Stimulated activated CD4-positive, alpha-beta T cell treated with anti-CD3 and anti-CD28 coated beads, Interleukin-4, amount 100 ng/mL, for 4 hours (primary cell): ENCODE data around the gene ULK1.
A peak's percentile ranks its signal among the peaks of the same experiment; 100 is the strongest.

Experiments used
- DNase-seq, 2 experiments: peaks; one replicate each; pipeline ENCODE4 v3.0.0-alpha.2; 2020

Gene ULK1

DNA sequence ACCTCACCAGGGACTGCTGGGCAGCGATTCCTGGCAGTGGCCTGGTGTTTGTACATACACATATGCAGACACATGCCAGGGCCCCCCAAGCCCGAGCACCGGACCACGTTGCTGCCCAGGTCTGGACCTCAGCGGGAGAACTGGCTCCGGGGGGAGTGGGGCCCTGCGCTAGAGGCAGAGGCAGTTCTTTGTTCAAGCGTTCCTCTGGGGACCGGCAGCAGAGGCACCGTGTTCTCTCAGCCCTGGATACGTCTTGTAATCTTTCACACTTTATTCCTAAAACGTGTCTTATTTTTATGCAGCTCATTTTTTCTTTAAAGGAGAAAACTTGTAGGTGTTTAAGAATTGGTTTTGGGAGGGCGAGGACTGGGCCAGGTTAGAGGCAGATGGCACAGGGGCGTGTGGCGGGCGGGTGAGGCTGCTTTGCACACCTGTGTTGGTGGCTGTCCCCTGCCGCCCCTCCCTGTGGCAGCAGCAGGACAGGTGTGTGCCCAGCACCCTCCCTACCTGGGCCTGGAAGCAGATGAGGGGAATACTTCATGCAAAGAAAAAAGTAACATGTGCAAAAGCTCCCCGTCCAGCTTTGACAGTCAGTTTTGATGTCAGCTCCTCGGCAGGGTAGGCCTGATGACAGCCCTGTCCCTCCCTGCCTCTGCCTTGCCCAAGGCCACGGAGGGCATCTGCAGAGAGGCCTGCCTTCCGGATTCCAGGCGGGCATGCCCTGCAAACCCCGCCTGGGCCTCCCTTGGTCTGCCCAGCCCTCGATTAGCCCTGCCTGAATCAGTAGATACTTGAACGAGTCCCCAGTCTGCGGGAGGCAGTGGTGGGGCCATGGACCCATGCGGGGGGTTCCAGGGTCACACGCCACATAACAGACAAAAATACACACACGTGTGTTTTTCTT is 27.7 kb downstream of the ULK1 start:
- DNase-seq: no peak

DNA sequence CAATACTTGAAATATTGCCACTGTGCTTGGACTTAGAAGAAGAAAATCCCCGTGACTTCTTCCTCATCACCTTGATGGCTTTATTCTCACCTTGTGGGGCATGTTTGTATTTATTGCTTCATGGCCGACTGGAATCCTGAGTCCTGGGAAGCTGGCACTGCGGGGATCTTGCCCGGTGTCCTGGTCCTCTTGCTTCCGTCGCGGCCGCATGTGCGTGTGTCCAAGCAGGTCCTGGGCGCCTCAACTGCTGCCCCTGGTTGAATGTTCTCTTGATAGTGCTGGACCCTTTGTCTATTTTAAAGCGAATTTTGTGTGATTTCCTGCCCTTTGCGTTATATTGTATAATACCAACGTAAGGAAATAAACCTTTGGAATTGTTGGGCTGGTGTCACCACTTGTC is 28.4 kb downstream of the ULK1 start:
- DNase-seq: no peak

DNA sequence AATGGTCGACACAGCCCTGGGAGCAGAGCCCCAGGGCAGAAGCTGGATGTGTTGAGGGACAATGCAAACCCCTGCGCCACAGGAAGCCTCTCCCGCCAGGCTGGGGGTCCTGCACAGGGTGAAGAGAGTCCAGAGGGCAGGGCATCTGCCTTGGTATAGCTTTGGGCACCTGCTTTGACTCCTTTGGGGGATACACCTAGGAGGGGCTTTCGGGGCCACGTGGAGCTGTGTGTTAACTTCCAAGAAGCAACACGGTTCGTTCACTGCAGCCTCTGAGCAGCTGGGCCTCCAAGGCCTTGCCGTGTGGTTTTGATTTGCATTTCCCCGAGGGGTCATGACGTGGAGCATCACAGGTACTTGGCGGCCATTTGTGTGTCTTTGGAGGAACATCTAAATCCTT is 28.8 kb downstream of the ULK1 start:
- DNase-seq: no peak

DNA sequence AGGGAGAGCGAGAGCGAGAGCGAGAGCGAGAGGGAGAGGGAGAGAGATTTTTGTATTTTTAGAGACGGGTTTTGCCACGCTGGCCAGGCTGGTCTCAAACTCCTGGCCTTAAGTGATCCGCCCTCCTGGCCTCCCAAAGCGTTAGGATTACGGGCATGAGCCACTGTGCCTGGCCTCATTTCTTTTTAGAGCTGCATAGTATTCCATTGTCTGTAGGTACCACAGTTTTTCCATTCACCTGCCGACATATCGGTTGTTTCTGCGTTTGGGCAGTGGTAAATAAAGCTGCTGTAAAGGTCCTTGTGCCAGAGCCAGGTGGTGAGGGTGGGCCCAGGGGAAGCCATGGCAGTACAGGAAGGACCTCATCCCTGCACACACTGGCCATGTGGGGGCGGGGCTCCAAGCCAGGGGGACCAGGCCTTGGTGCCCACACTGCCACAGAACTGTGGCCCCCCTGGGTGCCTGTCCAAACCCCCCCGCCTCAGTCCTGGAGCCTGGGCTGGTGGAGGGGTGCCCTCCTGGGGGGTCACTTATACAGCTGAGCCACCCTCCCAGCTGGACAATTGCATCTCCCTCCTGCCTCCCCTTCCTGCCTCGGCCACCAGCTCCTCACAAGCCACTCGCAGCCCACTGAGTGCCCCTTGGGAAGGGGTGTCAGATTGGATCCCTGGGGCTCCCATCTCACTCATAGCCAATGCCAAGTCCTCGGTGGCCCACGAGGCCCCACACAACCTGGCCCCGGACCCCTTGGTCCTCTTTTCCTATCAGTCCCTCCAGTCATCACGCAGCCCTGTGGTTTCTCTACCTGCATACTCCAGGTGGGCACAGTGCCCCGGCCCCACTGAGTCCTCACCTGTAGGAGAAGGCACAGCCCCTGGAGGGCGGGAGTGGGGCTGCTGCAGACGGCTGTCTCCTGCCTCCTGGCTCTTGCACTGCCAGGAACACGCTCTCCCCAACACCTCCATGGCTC is 33.0 kb downstream of the ULK1 start:
- no peak for DNase-seq

DNA sequence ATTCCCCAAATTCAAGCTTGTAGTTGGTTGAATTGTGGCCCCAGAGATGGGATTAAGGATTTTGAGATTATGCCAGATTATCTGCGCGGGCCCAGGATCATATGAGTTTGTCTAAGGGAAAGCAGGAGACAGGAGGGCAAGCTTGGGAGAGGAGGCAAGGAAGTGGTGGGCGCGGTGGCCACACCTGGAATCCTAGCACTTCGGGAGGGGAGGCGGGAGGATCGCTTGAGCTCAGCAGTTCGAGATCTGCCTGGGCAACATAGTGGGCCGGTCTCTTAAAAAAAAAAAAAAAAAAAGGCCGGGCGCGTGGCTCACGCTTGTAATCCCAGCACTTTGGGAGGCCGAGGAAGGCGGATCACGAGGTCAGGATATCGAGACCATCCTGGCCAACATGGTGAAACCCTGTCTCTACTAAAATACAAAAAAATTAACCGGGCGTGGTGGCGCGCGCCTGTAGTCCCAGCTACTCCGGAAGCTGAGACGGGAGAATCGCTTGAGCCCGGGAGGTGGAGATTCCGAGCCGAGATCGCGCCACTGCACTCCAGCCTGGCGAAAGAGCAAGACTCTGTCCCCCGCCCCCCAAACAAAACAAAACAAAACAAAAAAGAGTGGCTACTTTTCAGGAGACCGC is 33.8 kb downstream of the ULK1 start:
- DNase-seq: peak in 1 of 2 experiments; percentile 11

DNA sequence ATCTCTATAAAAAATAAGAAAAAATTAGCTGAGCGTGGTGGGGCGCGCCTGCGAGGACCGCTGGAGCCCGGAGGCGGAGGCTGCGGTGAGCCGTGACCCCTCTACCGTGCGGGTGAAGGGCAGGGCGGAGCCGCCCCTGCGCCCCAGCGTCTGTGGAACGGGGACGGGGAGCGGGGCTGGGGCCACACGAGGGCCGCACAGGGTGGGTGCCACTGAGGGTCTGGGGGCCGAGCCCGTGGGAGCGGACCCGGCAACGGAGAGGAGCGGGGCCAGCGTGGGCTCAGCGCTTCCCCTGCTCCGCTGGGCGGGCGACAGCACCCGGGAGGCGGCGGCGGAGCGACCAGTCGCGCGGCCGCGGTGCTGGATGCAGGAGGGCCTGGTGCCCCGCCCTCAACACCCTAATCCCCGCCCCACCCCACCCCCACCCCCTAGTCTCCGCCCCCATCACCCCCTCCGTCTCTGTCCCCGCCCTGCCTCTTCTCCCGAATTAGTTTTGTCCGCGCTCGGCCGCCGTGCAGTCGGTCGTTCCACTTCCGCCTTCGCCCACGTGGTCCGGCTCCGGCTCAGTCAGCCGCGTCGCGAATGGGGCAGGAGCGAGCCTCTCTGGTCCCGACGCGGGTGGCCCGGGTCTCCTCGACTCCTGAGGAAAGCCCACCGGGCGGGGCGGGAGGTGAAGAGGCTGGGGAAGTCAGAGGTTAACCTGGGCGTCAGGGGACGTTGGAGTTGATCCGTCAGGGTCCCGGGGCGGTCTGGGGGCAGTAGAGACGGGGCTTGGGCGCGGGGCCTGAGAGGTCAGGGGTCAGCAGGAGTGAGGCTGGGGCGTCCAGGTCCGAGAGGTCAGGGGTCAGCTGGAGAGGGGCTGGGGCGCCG is 34.5 kb downstream of the ULK1 start, which contains the start of gene PUS1:
PUS1 (plus strand) TSS at position 566 of the 870 bp plus-strand sequence. CDS start 447 bp downstream, outside the sequence.
- peak; percentile 90 to 93 for DNase-seq

DNA sequence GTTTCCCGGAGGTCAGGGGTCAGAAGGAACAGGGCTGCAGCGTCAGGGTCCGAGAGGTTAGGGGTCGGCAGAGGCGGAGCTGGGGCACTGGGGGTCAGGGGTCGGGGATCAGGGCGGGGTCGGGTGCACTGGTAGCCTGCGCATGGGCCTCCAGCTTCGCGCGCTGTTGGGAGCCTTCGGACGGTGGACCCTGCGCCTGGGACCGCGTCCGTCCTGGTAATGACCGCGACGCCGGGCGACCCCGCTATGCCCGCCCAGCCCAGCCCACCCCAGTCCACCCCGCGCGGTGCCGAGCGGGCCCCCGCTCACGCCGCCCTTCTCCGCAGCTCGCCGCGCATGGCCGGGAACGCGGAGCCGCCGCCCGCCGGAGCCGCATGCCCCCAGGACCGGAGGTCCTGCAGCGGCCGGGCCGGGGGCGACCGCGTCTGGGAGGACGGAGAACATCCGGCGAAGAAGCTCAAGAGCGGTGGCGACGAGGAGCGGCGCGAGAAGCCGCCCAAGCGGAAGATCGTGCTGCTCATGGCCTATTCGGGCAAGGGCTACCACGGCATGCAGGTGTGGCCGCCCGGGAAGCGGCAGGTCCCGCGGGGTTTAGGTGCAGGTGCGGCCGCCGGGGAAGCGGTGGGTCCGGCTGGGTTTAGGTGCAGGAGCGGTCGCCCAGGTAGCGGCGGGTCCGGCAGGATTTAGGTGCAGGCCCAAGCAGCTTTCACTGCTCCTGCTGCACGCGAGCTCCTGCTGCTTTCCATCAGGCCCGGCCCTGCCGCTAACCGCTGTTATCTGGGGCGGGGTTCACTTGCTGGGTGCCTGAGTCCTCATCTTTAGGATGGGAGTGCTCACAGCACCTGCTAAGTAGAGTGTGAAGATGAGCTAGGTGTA is 35.4 kb downstream of the ULK1 start:
- DNase-seq: peak; percentile 32

DNA sequence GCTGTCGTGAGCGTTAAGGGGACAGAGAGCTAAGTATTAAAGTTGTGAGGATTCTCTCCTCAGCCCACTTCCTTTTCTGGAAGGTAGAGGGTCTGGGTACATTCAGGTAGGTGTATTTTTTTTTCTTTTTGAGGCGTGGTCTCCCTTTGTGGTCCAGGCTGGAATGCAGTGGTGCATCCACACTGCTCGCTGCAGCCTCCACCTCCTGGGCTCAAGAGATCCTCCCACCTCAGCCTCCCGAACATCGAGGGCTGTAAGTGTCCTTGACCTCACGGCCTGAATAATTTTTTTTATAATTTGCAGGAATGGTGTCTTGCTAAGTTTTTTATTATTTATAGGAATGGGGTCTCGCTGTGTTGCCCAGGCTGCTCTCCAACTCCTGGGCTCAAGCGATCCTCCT is 36.1 kb downstream of the ULK1 start:
- DNase-seq: no peak

DNA sequence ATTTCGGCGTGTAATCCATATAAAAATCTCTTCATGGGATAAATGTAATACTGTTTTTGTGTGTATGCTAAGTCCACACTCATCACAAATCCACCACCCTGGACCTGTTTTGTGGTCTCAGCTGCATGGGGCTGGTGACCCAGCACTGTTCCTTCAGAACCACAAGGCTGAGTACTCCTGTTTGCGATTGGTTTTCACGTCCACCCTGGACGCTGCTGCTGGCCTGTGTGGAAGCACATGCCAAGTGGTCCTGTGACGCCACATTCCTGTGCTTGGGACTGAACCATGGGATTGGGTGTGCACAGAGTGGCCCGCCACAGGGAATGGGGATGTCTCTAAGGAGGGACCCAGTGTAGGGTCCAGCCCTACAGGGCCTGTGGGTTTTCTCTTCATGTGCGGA is 39.0 kb downstream of the ULK1 start:
- DNase-seq: no peak

DNA sequence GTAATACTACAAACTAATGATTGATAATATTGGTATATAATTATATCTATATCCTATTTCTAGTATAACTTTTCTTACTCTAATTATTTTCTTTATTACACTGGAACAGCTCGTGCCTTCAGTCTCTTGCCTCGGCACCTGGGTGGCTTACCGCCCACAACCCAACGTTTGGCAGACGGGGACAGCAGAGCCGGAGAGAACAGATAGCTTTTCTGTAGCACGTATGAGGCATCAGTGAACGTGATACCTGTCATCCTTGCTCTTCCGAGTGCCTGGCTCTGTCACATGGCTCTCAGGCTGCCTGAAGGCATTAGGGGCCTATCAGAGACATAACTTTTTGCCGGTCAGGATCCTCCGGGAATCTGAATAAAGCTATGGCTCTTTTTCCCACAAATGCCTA is 40.1 kb downstream of the ULK1 start:
- no peak for DNase-seq

DNA sequence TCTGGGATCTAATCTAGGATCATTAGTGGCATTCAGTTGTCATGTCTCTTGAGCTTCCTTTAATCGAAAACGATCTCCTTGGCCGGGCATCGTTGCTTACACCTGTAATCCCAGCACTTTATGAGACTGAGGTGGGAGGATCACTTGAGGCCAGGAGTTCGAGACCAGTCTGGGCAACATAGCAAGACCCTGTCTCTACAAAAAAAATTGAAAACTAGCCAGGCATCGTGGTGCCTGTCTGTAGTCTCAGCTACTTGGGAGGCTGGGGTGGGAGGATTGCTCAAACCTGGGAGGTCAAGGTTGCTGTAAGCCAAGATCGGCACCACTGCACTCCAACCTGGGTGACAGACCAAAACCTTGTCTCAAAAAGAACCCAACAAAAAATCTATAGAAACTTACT is 43.7 kb downstream of the ULK1 start:
- no peak for DNase-seq

DNA sequence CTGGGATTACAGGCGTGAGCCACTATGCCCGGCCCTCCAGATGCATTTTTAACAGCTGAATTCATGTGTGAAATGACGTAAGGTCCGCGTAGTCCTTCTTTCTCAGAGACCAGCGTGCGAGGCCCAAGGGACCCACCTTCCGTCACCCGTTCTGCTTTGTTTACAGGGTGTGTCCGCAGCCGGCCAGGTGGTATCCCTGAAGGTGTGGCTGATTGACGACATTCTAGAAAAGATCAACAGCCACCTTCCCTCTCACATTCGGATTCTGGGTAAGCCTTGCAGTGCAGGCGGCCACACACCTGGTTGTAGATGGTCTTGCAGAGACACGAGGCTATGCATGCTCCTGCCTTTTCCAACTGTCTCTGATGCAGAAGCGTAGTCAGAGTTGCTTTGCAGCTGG is 44.6 kb downstream of the ULK1 start:
- no peak for DNase-seq

DNA sequence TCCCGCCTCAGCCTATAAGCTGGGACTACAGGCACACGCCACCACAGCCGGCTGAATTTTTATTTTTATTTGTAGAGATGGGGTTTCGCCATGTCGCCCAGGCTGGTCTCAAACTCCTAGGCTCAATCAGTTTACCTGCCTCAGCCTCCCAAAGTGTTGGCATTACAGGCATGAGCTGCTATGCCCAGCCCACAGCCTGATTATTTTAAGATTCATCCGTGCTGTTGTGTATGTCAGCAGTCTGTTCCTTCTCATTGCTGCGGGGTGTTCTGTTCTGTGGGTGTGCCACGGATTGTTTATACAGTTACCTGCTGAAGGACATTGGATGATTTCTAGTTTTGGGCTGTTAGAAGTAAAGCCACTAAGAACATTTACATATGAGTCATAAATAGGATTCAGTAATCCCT is 45.7 kb downstream of the ULK1 start:
- no peak for DNase-seq

DNA sequence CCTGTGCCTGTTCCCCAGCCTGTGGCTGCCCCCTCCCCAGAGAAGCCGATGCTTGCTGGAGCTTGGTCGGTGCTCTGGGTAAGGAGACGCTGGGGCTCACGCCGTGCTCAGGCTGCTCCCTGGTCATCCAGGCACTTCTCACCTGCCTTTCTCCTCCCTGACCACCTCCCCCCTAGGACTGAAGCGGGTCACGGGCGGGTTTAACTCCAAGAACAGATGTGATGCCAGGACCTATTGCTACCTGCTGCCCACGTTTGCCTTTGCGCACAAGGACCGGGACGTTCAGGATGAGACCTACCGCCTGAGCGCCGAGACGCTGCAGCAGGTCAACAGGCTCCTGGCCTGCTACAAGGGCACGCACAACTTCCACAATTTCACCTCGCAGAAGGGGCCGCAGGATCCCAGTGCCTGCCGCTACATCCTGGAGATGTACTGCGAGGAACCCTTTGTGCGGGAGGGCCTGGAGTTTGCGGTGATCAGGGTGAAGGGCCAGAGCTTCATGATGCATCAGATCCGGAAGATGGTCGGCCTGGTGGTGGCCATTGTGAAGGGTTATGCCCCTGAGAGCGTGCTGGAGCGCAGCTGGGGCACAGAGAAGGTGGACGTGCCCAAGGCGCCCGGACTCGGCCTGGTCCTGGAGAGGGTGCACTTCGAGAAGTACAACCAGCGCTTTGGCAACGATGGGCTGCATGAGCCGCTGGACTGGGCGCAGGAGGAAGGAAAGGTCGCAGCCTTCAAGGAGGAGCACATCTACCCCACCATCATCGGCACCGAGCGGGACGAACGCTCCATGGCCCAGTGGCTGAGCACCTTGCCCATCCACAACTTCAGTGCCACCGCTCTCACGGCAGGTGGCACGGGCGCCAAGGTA is 46.9 kb downstream of the ULK1 start:
- DNase-seq: no peak

DNA sequence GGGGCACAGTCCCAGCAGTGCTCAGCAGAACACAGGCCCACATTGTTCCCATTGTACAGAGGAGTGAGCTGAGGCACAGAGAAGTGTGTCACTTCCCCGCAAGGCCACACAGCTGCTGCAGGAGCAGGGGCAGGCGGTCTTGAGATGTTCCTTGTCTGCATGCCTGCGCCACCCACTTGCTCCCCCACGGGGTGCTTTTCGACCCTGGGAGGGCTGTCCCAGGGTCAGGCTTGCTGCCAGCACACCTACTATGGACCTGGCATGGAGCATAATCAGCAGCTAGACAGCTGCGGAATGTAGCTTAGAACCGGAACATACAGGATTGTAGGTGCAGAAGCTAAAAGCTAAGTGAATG is 47.5 kb downstream of the ULK1 start:
- DNase-seq: no peak

DNA sequence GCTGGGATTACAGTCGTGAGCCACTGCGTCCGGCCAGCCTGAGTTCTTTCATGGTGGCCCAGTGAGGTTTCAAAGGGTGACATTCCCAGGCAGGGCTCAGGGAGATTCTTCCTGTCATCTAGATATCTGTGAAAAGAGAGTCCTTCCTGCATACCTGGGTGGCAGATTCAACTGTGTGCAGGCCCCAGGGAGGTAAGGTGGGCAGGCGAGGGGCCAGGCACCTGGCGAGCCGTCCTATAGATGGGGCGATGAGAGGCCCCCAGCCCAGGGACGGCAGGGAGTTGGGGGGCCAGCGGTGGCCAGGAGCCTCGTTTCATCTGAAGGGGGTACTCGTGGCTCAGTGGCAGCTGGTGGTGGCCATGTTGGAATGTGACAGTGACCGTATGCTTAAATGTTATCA is 48.2 kb downstream of the ULK1 start:
- DNase-seq: no peak

DNA sequence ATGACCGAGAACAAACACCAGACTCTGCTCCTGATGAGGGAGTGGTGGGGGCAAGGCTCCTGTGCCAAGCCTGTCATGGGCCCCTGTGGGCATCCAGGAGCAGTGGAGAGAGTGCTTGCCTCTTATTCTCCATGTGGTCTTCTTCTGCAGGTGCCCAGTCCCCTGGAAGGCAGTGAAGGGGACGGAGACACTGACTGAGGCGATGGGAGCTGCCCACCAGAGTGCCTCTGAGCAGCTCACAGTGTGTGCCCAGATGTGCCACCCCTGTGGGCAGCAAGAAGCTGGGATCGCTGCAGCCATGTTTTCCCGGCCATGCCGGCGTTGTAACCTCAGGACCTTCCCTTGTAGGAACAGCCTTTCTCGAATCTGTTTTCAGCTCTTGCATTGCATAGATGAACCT is 49.0 kb downstream of the ULK1 start:
- DNase-seq: no peak

DNA sequence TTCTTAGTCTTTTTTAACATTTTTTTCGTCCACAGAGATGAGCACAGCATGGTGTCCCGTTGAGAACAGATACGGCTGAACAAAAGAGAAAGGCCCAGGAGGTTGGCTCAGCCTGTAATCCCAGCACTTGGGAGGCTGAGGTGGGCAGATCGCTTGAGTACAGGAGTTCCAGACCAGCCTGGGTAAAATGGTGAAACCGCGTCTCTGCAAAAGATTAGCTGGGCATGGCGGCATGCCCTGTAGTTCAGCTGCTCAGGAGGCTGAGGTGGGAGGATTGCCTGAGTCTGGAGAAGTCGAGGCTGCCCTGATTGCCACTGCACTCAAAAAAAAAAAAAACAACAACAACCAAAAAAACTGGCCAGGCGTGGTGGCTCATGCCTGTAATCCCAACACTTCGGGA is 49.5 kb downstream of the ULK1 start:
- DNase-seq: no peak

DNA sequence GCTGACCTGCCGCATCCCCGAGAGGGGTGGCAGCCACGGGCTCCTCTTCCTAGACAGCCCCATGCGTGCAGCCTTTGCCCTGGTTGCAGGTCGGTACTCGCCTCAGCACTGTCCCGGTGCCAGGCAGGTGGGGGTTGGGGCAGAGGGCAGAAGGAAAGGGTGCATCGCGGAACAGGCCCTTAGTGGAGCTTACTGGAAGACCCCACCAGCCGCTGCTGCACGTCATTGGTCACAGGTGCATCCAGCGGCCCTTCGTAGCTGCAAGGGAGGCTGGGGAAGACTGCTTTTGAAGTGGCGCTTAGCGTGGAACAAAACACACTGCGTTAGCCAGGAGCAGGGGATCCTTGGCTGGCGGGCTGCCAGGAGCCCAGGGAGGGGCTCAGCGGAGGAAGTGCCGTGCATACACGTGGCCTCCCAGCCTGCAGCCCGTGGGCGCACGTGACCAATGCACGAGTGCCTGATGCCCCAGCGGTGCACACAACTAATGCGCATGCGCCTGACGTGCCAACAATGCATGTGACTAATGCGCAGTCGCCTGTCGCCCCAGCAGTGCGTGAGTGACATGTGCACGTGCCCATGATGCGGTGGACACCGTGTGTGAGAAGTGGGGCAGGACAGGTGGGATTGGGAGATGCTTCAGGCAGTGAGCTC is 50.3 kb downstream of the ULK1 start:
- DNase-seq: no peak

DNA sequence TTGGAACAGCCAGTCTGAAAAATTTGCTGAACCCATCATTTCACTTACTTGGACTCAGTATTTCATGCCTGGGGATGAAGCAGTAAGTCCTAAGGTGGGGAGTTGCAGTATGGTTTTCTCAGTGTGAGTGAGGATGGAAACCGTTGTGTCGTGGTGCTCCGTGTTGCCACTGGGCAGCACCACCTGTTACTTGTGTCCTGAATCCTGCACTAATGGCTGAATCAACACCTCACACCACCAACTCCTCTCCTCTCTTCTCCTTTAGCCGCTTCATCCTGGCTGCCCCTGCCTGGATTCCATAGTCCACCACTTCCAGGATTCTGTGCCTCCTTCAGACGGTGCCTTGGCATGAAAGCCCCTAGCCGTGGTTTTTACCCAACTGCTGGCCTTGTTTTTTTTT is 52.3 kb downstream of the ULK1 start:
- DNase-seq: no peak
